Thyroid gland (tissue), 4 donors: Measurements from ENCODE around the gene PLD2.

Source experiments
- POLR2A ChIP-seq, 2 donors: fragments of 450-650 bp; IDR thresholded peaks; one replicate each; pipeline ENCODE4 v1.6.1; 2017; ENCODE audit warnings: antibody characterized with exemption in 2 of 2, mild to moderate bottlenecking in 2 of 2, moderate library complexity in 1 of 2
- TF ChIP-seq, protein P1 (sequence below), 6 experiments: fragments of 200-600 bp in 3 of 6; fragments of 450-650 bp in 3 of 6; sonication (generic) in 3 of 6; IDR thresholded peaks; one replicate each; pipeline ENCODE4 v1.5.1; 2016 to 2019; ENCODE audit warnings: antibody characterized with exemption in 6 of 6, mild to moderate bottlenecking in 2 of 6, inconsistent platforms in 1 of 6, moderate library complexity in 1 of 6

DNA sequence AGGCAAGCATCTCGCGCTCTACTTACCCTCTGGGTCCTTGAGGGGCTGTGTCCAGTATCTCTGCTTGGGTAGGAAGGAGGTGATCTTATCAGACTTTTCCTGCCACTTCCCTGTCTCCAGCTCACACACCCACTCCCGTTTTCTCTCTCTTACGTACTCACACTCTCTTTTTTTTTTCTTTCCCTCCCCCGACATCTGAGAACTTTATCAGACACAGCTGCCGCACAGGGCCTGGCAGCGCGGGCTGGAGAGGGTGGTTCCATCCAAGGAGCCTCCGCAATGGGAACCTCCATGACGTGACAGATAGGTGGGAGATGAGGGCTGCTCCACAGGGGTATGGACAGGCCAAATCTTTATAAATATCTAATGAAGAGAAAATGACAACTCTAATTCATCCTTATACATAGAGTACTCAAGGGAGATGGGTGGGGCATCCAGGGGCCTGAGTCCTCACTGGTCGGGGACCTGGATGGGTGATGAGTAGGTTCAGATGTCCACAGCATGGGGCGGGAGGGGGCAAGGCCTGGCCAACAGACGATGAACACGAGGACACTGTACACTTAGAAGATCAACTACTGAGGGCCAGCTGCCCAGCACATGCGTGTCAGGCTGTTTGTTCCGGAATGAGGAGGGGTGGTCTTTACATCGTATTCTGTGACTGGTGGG is 49.5 kb downstream of the PLD2 start:
- TF ChIP-seq, protein P1, sequence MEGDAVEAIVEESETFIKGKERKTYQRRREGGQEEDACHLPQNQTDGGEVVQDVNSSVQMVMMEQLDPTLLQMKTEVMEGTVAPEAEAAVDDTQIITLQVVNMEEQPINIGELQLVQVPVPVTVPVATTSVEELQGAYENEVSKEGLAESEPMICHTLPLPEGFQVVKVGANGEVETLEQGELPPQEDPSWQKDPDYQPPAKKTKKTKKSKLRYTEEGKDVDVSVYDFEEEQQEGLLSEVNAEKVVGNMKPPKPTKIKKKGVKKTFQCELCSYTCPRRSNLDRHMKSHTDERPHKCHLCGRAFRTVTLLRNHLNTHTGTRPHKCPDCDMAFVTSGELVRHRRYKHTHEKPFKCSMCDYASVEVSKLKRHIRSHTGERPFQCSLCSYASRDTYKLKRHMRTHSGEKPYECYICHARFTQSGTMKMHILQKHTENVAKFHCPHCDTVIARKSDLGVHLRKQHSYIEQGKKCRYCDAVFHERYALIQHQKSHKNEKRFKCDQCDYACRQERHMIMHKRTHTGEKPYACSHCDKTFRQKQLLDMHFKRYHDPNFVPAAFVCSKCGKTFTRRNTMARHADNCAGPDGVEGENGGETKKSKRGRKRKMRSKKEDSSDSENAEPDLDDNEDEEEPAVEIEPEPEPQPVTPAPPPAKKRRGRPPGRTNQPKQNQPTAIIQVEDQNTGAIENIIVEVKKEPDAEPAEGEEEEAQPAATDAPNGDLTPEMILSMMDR (IDR thresholded peaks at IDR 0.05), result no peak
- no peak for TF ChIP-seq POLR2A (IDR thresholded peaks at IDR 0.05)
